H1 (cell line): ENCODE data around the gene CD276. TPM values are rescaled to one million over a fixed set of nuclear protein-coding genes. Genes with fewer than 3 reads are reported as not detected.

Source experiments
- GABPA ChIP-seq: IDR thresholded peaks from 2 replicates; pipeline ENCODE4 v1.6.1; 2011; ENCODE audit warnings: mild to moderate bottlenecking, low read length, moderate library complexity, borderline replicate concordance; ENCODE audit not compliant: insufficient read depth
- SP2 ChIP-seq: IDR thresholded peaks from 2 replicates; pipeline ENCODE4 v1.6.1; 2012; ENCODE audit warnings: mild to moderate bottlenecking, low read length, inconsistent platforms
- polyA plus RNA-seq, 7 experiments: library from polyadenylated mRNA; depleted of rRNA in 3 of 7; stranded (reverse) in 5 of 7; unstranded in 2 of 7; fragments of >200 nt in 5 of 7; fragments of 200-250 nt in 2 of 7; gene quantifications; 1 replicate in 5 of 7; 2 replicates in 1 of 7; 4 replicates in 1 of 7; pipeline versions ENCODE4 v1.2.1 to v1.2.3, GENCODE V29; 2011 to 2013; ENCODE audit warnings: missing spikeins in 2 of 7, mixed read lengths in 2 of 7
- total RNA-seq: library from RNA; stranded (reverse); fragmentation: NEBNext Ultra II Directional; extraction: Animal tissue kit (Norgen Biotek cat#: 25700); gene quantifications from 2 replicates; pipeline ENCODE4 v1.2.1, GENCODE V29; 2021

The CD276 gene
- total and polyA plus RNA-seq, 2 of the 8 experiments (the other 6 are each of a cell fraction or from before 2014, with no cell fraction given) = 156 to 158 TPM

- TF ChIP-seq SP2 (no peak), GABPA (no peak)
Measured at GRCh38 chr15:73660455-73660854, 23.7 kb upstream of the CD276 start (continued).
